ENCODE results near the gene HNF4A.
"Not testable (repeated sequence)": the region's sequence is repeated elsewhere in the genome, so short reads cannot be mapped to it uniquely, and the experiment has no call there.

The HNF4A gene

DNA sequence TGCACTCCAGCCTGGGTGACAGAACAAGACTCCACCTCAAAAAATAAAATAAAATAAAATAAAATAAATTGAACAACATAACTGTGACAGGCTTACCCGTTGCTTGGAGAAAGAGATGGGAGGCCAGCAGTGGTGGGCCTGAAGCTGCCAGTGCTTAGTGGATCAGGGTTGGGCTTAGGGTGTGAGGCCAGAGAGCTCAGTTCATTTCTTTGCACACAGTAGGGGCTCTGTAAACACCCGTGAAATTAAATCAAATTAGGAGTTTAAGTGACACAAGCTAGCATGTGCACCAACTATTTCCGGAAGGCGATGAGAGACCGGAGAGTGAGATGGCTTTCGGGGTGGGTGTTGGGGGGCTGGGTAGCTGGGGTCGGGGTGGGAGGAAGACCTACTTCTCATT is 94.4 kb downstream of the HNF4A start:
- DNase-seq, result no peak

GRCh38 chr20:44450281-44450889 is 94.9 kb downstream of the HNF4A start:
- no peak for DNase-seq

GRCh38 chr20:44450903-44451450 is 95.5 kb downstream of the HNF4A start:
- no peak for DNase-seq

DNA sequence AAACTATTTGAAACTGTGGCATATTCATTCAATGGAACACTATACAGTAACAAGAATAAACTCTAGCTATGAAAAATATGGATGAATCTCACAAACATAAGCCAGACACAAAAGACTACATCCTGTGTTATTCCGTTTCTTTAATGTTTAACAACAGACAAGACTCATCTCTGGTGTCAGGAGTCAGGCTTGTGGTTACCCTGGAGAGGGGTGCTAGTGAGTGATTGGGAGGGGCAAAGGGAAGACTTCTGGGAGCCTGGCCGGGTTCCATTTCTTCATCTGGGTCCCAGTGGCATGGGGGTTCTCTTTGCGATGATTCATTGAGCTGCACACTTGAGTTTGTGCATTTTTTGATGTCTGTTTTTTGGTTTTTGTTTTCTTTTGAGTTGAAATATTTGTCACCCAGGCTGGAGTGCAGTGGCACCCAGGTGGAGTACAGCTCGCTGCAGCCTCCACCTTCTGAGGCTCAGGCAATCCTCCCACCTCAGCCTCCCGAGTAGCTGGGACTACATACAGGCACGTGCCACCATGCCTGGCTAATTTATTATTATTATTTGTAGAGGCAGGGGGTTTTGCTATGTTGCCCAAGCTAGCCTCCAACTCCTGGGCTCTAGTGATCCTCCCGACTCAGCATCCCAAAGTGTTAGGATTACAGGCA is 98.9 kb downstream of the HNF4A start:
- no peak for DNase-seq

GRCh38 chr20:44455126-44455525 is 99.6 kb downstream of the HNF4A start:
- no peak for DNase-seq

- DNase-seq, result no peak
Measured at GRCh38 chr20:44456611-44457010, 101.1 kb downstream of the HNF4A start.

GRCh38 chr20:44457016-44457415 is 101.5 kb downstream of the HNF4A start:
- no peak for DNase-seq

DNA sequence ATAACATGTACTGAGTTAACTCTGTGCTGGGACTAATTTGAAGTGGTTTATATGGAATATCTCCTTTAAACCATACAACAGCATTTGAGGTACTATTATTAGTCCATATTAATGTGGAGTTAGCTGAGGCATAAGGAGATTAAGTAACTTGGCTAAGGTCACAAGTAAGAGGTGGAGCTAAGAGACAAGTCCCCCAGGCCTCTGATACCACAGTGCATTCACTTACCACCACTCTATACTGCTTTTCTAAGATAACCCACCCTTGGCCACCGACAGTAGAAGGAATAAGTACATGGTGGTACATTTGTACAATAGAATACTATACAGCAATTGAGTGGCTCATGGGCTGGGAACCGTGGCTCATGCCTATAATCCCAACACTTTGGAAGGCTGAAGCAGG is 103.8 kb downstream of the HNF4A start:
- DNase-seq, result no peak

- DNase-seq, result no peak
Measured at GRCh38 chr20:44460795-44461141, 105.3 kb downstream of the HNF4A start.

DNA sequence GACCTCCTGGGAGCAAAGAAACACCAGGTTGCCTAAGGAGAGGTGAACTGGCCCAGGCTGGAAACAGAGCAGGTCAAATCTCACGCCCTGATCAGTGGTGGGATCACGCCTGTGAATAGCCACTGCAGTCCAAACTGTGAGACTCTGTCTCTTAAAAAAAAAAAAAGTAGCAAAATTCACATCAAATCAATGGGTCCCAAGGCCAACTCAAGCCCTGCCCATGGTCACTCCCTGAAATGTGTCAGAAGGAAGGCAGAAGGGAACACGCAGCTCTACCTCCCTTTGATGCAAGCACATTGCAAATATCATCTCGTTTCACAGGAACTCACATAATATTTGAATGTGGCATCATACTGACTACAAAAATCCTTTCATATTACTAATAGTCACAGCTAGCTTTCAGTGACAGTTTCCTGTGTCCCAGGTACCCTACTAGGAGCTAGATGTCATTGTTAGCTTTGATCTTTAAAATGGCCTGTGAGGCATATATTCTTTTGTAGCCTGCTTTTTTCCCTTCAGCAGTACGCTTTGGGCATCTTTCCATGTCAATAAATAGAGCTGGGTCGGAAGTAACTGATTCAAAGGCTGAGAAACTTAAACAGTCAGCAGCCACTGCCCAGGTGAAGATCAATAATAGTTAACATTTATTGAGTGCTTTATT is 105.8 kb downstream of the HNF4A start:
- no peak for DNase-seq

DNA sequence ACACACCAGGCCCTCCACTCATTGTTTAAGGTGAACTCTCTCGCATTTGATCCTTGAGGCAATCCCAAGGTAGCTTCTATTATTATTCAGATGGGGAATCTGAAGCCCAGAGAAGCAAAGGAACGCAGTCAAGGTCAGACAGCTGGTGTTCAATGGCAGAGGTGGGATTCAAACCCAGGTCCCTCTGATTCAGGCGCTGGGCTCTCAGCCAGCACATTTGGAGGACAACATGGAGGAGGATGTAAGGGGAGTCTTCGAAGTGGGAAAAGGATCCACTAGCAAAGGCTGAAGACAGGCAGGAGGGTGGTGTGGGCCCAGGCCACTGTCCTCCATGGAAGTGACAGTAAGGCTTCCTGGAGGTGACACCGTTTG is 106.3 kb downstream of the HNF4A start:
- no peak for DNase-seq

DNA sequence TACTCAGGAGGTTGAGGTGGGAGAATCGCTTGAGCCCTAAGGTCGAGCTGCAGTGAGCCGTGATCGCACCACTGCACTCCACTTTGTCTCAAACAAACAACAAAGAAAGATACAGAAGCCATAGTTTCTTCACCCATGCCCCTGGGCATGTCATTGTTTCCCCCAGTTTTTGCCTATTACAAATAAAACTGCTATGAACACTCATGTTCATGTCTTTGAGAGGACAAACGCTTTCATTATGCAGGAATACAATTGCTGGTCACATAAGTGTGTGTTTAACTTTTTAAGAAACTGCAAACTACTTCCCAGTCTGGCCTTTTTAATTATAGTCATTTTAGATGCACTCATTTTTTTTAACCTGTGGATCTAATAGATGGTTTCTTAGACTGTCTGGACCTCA is 108.0 kb downstream of the HNF4A start:
- no peak for DNase-seq

DNA sequence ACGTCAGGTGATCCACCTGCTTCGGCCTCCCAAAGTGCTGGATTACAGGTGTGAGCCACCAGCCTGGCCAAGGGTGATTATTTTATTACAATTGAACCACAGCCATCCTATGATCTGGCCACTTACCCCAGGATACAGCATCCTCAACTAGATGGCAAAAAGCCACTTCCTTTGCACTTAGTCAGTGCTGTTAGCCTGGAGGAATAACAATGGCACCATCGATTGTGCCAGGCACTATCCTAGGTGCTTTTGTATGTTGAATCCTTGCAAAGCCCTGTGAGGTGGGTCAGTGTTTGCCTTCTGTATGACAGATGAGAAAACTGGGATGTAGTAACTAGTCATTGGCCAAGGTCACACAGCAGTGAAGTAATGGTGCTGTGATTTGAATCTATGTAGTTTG is 109.0 kb downstream of the HNF4A start:
- no peak for DNase-seq

DNA sequence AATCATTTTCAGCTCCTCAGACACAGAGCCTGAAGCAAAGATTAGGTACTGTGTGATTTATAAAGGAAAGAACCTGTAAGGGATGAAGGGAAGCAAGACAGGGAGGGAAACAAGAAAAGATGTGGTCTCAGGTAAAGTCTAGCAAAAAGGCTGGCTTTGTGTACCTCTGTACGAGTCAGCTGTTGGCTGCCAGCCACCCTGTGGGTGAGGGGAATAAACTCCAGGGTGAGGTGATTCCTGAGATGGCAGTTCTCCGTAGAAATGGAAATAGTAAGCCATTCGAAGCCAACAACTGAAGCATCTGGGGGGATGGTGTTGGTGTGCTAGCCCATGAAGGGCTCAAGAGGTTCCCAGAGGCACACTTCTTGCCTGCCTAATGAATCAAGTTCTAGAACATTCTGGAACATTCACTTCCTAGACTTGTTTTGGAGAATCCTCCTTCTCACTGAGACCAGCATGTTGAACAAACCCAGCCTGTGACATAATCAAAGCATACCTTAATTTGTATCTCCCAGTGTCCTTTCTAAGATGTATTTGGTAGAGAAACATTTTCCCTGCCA is 109.6 kb downstream of the HNF4A start:
- no peak for DNase-seq

DNA sequence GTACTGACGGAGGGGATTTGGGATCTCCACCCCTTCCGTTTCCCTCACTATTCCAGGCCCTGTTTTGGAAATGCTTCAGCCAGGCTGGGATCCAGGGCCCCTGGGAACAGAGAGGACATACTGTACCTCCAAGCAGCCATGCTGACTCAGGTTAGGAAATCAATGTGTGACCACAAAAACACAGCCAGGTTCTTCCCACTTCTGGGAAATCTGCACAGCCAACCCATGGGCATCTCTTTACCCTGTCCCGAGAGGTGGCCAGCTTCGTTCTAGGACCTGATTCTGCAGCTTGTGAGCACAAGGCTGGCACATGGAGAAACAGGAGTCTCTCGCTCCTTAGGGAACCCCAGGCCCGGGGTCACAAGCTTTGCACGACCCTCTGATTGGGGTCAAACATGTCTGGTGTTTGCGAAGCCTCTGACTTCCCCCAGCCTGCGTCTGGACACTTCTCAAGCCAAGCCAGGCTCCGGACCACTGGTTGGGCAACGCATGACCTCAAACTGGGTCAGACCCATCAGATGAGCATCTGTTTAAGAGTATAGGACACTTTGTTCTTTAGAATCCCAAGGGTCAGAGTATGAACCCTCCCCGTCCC is 111.9 kb downstream of the HNF4A start:
- DNase-seq, result no peak

DNA sequence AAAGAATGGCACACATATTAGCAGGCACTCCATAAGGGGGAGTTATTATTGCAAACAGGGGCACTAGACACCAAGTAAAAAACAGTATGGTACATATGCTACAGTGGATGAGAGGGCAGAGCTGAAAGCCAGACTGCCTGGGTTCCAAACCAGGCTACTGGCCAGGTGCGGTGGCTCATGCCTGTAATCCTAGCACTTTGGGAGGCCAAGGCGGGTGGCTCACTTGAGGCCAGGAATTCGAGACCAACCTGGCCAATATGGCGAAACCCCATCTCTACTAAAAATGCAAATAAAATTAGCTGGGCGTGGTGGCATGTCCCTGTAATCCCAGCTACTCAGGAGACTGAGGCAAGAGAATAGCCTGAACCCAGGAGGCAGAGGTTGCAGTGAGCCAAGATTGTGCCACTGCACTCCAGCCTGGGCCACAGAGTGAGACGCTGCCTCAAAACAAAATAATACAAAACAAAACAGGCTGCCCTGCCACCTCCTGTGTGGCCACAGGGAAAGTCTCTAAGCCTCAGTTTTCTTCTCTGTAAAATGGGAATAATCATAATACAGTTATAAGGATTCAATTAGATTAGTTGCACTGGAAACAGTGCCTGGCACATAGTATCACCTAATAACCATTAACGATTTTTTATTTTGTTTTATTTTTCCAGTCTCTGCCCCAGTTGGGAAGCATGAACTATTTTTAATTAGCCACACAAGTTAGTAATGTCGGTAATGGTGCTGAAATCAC is 112.7 kb downstream of the HNF4A start:
- no peak for DNase-seq

DNA sequence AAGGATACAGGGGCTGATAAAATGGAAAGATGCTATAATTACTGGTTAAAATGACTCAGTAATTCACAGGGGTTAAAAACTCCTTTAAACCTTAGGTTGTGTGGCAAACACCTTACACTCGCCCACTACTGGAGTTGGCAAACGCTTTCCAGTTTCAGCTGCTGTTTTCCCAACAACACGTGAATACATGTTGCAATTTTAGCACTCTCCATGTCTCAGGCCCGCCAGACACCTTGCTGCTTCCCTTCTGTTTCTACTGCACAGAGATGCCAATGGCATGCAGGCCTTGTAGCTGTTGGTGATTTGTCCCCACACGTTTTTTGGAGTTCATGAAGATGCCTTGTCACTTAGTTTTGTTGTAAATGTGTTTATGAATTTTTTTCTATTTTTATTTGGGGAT is 114.8 kb downstream of the HNF4A start:
- DNase-seq, result no peak

GRCh38 chr20:44471481-44471882 is 116.0 kb downstream of the HNF4A start:
- DNase-seq, result no peak

DNA sequence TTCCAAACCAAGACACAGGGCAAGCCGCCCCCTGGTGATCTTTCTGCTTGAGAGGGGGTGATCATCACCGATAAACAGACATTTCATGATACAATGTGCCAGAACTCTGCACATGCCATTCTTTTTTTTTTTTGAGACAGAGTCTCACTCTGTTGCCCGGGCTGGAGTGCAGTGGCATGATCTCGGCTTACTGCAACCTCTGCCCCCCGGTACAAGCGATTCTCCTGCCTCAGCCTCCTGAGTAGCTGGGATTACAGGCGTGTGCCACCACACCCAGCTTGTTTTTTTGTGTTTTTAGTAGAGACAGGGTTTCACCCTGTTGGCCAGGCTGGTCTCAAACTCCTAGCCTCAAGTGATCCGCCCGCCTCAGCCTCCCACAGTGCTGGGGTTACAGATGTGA is 116.8 kb downstream of the HNF4A start:
- not testable (repeated sequence) for DNase-seq

GRCh38 chr20:44475372-44475693 is 119.8 kb downstream of the HNF4A start:
- no peak for DNase-seq

DNA sequence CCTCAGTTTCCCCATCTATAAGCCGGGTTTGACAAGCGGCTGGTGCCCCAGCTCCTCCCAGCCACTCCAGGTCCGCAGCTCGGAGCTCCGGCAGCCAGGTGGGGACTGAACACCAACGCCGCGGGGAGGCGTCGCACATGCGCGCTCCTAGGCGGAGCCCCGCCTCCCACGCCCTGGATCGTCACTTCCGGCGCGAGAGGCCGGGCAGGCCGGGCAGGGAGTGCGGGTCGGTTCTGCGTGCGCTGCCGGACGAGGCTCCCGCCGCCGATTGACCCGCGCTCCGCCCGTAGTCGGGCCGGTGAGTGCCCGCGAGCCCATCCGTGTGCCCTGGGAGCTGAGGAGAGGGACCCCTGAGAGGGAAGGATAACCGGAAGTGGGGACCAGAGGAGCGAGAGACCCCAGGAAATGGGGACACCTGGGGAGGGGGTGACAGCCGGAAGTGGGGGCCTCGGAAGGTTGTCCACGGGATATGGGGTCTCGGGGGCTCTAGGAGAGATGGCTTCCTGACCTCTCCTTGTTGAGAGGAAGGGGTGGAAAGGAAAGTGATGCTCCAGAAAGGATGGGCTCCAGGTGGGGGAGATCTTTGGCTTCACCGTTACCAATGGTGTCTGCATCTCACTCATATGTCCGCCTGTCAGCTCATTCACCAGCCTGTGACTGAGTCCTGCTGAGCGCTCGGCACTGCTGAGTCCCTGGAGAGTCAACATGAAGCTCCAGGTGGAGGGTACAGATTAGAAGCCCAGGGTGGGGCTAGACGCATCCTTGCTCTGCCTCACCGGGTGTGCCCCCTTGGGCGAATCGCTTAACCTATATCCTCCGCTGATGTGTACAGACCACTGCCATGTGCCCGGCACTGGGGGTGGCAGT is 120.4 kb downstream of the HNF4A start, which contains the start of gene TTPAL:
Gene TTPAL (plus strand): TSS at position 181 of the 867 bp plus-strand sequence. CDS start 4,126 bp downstream, outside the sequence.
- DNase-seq, result peak; percentile 58

DNA sequence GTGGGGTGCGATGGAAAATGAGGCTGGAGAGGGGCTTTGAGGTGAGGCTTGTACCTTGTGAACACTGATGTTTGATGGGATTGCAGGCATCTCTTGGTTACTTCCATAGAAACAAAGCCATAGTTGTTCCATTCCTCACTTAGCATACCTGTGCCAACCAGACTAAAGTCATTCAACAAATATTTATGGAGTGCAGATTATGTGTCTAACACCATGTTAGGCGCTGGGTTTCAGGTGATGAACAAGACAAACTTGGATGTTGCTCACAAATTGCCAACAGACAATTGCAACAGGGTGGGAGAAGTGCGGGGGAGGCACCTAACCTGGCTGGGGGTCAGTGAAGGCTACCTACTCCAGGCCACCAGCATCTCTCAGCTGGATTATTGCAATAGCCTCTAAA is 121.7 kb downstream of the HNF4A start:
- DNase-seq, result no peak
